ENCODE measurements around the gene PRSS36. TPM values are rescaled to one million over a fixed set of nuclear protein-coding genes. Genes with fewer than 3 reads are reported as not detected.
A peak's percentile ranks its signal among the peaks of the same experiment; 100 is the strongest.

PRSS36 gene
- polyA plus RNA-seq, 1 donor from 2014 or later, result 2.0 TPM

GRCh38 chr16:31094088-31094423 lies 55.8 kb downstream of the PRSS36 start:
- Histone ChIP-seq H2AFZ (ENCODE audit: low read depth, low read length) (peak overlapping the region; percentile 75), H3K9me3 (ENCODE audit: low read length) (no peaks in the 10 kb centered on the region), H4K20me1 (ENCODE audit: insufficient read depth) (no peaks in the 10 kb centered on the region), H3K9me2 (ENCODE audit: insufficient read depth, low read length) (no peaks in the 10 kb centered on the region), H3K79me2 (replicated peaks; ENCODE audit: insufficient read depth, low read length) (peaks cover 11% of the 10 kb centered on the region), H3K9ac (ENCODE audit: low read length) (peak overlapping the region; percentile 91), H3K4me2 (ENCODE audit: low read length) (peak overlapping the region; percentile 87), H3K4me3 (ENCODE audit: low read length) (peak overlapping the region; percentile 99), H3F3A (ENCODE audit: insufficient read depth, low read length, poor library complexity, severe bottlenecking) (no peaks in the 10 kb centered on the region), H3K36me3 (ENCODE audit: insufficient read depth, low read length) (no peaks in the 10 kb centered on the region), H3K27ac (ENCODE audit: low read length) (peak overlapping the region; percentile 90), H3K27me3 (ENCODE audit: insufficient read depth, low read depth, low read length) (no peaks in the 10 kb centered on the region)
- TF ChIP-seq CTCF (IDR thresholded peaks at IDR 0.05; ENCODE audit: poor library complexity, severe bottlenecking) (no peak), REST (IDR thresholded peaks at IDR 0.05; ENCODE audit: borderline replicate concordance) (no peak), EP300 (conservative IDR thresholded peaks at IDR 0.05; ENCODE audit: poor library complexity, severe bottlenecking) (no peak), TAF1 (IDR thresholded peaks at IDR 0.05; ENCODE audit: low read depth) (no peak), EZH2 (IDR thresholded peaks at IDR 0.05; ENCODE audit: borderline replicate concordance, insufficient read depth, low read length, poor library complexity, severe bottlenecking) (no peak), MXI1 (conservative IDR thresholded peaks at IDR 0.05; ENCODE audit: poor library complexity, severe bottlenecking) (no peak), SMC3 (conservative IDR thresholded peaks at IDR 0.05; ENCODE audit: poor library complexity) (no peak), RAD21 (conservative IDR thresholded peaks at IDR 0.05) (no peak), POLR2AphosphoS5 (IDR thresholded peaks at IDR 0.05) (no peak)

DNA sequence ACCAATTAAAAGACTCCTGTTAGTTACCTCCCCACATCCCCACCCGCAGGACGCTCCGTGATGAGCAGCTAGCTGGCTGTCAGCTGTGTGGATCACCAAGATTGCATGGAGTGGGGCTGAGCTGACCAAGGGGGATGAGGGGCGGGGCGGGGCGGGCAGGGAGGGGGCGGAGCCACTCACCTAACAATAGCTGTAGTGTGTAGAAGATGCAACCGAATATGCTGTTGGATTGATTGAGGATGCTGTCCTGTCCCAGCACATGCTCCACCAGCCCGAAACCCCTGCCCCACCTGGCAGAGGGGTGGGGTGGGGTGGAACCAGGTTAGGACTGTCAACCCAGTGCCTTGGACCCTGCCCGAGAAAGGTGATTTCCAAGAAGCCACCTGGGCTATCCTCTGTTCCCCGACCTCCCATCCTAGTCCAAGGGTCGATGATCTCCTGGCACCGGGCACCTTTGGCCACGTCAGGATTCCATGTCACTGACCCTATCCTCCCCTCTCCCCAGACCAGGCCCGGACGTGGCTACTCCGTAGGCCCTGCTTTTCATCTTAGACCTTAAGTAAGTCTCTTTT lies 56.6 kb downstream of the PRSS36 start:
- peak overlapping the region; percentile 91 for H3K9ac ChIP-seq (ENCODE audit: low read length)
- H3K27me3 ChIP-seq (ENCODE audit: insufficient read depth, low read depth, low read length), result no peaks in the 10 kb centered on the region
- peaks cover 11% of the 10 kb centered on the region for H3K79me2 ChIP-seq (replicated peaks; ENCODE audit: insufficient read depth, low read length)
- no peaks in the 10 kb centered on the region for H3K9me3 ChIP-seq (ENCODE audit: low read length)
- peak overlapping the region; percentile 90 for H3K27ac ChIP-seq (ENCODE audit: low read length)
- H3K4me3 ChIP-seq (ENCODE audit: low read length), result peak overlapping the region; percentile 99
- TF ChIP-seq SMC3 (conservative IDR thresholded peaks at IDR 0.05; ENCODE audit: poor library complexity) (no peak), TAF1 (IDR thresholded peaks at IDR 0.05; ENCODE audit: low read depth) (no peak), CTCF (IDR thresholded peaks at IDR 0.05; ENCODE audit: poor library complexity, severe bottlenecking) (no peak), EZH2 (IDR thresholded peaks at IDR 0.05; ENCODE audit: borderline replicate concordance, insufficient read depth, low read length, poor library complexity, severe bottlenecking) (no peak), REST (IDR thresholded peaks at IDR 0.05; ENCODE audit: borderline replicate concordance) (no peak), POLR2AphosphoS5 (IDR thresholded peaks at IDR 0.05) (no peak), EP300 (conservative IDR thresholded peaks at IDR 0.05; ENCODE audit: poor library complexity, severe bottlenecking) (no peak), RAD21 (conservative IDR thresholded peaks at IDR 0.05) (no peak), MXI1 (conservative IDR thresholded peaks at IDR 0.05; ENCODE audit: poor library complexity, severe bottlenecking) (no peak)
- no peak overlapping the region for H2AFZ ChIP-seq (ENCODE audit: low read depth, low read length)
- H4K20me1 ChIP-seq (ENCODE audit: insufficient read depth), result no peaks in the 10 kb centered on the region
- H3K36me3 ChIP-seq (ENCODE audit: insufficient read depth, low read length), result no peaks in the 10 kb centered on the region
- no peaks in the 10 kb centered on the region for H3F3A ChIP-seq (ENCODE audit: insufficient read depth, low read length, poor library complexity, severe bottlenecking)
- H3K4me2 ChIP-seq (ENCODE audit: low read length), result peak overlapping the region; percentile 87
- H3K9me2 ChIP-seq (ENCODE audit: insufficient read depth, low read length), result no peaks in the 10 kb centered on the region

All from neural cell (in vitro differentiated cells).